Endothelial cell of umbilical vein (primary cell): ENCODE data around the gene PLCB4.

Experiments
- POLR2AphosphoS5 ChIP-seq: IDR thresholded peaks from 2 replicates; pipeline ENCODE4 v1.6.1; 2012; ENCODE audit warnings: low read depth, mild to moderate bottlenecking, control low read depth, low read length, moderate library complexity; ENCODE audit not compliant: insufficient read depth
- TF ChIP-seq, protein P1 (sequence below), 2 donors: IDR thresholded peaks; 1 replicate in 1 of 2; 2 replicates in 1 of 2; pipeline ENCODE4 v1.5.1; 2011; ENCODE audit warnings: low read length in 2 of 2, mild to moderate bottlenecking in 2 of 2, moderate library complexity in 2 of 2, control low read depth in 1 of 2, inconsistent platforms in 1 of 2, low read depth in 1 of 2; ENCODE audit not compliant: insufficient read depth in 1 of 2; ENCODE audit errors: extremely low read depth in 1 of 2

DNA sequence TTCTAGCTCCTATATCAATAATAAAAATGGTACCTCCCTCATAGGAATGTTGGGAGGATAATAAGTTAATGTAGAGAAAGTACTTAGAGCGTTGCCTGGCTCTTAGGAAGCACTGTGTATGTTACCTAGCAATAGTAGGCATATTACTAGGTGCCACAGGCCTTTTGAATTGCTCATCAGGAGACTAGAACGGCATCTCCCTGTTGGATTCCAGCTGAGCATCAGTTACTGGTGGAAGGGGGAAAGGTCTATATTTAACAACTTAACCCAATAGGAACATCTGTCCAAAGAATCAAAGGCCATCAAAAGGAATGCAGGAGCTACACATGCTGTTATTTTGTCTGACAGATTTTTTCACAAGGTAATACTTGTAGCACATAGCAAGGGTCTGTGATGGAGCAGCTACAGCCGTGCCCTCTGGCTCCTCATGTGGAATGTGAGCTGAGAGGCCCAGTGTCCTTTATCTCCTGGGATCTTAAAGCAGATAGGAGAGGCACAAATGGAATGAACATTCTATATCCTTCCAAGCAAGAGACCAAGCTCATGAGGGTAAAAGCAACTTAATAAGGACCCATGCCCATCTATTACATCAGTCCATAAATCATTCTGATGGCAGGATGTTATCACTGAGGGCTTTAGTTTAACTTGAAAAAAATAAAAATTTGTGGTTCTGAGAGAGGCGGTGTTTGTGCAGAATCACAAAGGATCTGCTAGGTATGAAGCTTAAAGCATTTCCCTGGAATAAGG lies 260.6 kb downstream of the PLCB4 start:
- TF ChIP-seq, protein P1, sequence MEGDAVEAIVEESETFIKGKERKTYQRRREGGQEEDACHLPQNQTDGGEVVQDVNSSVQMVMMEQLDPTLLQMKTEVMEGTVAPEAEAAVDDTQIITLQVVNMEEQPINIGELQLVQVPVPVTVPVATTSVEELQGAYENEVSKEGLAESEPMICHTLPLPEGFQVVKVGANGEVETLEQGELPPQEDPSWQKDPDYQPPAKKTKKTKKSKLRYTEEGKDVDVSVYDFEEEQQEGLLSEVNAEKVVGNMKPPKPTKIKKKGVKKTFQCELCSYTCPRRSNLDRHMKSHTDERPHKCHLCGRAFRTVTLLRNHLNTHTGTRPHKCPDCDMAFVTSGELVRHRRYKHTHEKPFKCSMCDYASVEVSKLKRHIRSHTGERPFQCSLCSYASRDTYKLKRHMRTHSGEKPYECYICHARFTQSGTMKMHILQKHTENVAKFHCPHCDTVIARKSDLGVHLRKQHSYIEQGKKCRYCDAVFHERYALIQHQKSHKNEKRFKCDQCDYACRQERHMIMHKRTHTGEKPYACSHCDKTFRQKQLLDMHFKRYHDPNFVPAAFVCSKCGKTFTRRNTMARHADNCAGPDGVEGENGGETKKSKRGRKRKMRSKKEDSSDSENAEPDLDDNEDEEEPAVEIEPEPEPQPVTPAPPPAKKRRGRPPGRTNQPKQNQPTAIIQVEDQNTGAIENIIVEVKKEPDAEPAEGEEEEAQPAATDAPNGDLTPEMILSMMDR (IDR thresholded peaks at IDR 0.05; ENCODE audit: extremely low read depth in 1 of 2, insufficient read depth in 1 of 2, low read depth in 1 of 2, low read length in 2 of 2): no peak
- TF ChIP-seq POLR2AphosphoS5: no peak
